ENCODE data around the gene MISP. TPM values are rescaled to one million over a fixed set of nuclear protein-coding genes. Genes with fewer than 3 reads are reported as not detected.

Gene MISP
- total and polyA plus RNA-seq, 2 experiments from 2014 or later, result 0.27 to 0.28 TPM

DNA sequence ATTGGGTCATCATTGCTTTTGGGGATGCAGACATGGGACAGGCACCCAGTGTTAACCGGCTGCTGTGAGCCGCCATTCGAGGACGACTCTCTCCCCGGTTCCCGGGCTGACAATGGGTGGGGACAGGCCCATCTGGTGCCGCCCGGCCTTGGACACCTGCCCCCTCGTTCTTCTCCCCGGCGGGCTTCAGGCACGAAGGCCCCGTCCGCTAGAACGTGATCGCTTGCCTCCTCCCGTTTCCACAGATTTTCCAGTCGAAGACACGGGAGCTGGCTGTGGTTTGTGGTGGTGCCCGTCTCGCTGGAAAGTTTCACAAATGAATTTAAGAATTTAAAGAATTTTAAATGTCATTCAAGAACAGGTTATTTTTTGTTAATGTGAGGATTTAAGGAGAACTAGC, 40.1 kb upstream of the MISP start:
- DNase-seq (ENCODE audit: low spot score) (no peak), ATAC-seq (no peak)
- H3K27me3 Mint-ChIP-seq (ENCODE audit: insufficient read depth, low read depth, poor library complexity), result peaks cover 11% of the 10 kb centered on the region
- TF ChIP-seq, protein P1, sequence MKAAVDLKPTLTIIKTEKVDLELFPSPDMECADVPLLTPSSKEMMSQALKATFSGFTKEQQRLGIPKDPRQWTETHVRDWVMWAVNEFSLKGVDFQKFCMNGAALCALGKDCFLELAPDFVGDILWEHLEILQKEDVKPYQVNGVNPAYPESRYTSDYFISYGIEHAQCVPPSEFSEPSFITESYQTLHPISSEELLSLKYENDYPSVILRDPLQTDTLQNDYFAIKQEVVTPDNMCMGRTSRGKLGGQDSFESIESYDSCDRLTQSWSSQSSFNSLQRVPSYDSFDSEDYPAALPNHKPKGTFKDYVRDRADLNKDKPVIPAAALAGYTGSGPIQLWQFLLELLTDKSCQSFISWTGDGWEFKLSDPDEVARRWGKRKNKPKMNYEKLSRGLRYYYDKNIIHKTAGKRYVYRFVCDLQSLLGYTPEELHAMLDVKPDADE (IDR thresholded peaks at IDR 0.05), result no peak
- no peak overlapping the region for H3K27ac ChIP-seq (ENCODE audit: low read depth)
- H3K9me3 Mint-ChIP-seq, result peaks cover 18% of the 10 kb centered on the region; the same call in 2 of the 3 replicates
- H3K4me3 ChIP-seq, result no peak overlapping the region
- H3K36me3 ChIP-seq (ENCODE audit: insufficient read depth), result no peaks in the 10 kb centered on the region
- peaks cover 13% of the 10 kb centered on the region for H3K4me1 Mint-ChIP-seq
- H3K27me3 ChIP-seq (ENCODE audit: insufficient read depth), result peaks cover 10% of the 10 kb centered on the region
- H3K4me2 ChIP-seq, result peak overlapping the region; percentile 38; the same call in 1 of the 2 replicates
- H3K4me1 ChIP-seq (ENCODE audit: insufficient read depth), result peaks cover 10% of the 10 kb centered on the region; the same call in 1 of the 2 replicates
- no peaks in the 10 kb centered on the region for H3K79me2 ChIP-seq (replicated peaks; ENCODE audit: insufficient read depth)
- no peak overlapping the region for H3K27ac Mint-ChIP-seq
- H3K9me2 ChIP-seq (ENCODE audit: insufficient read depth), result no peaks in the 10 kb centered on the region
- 0 out of 2 replicates have a peak, but pooled peaks cover 6% of the 10 kb centered on the region for H4K20me1 ChIP-seq (replicated peaks; ENCODE audit: insufficient read depth)
- no peak overlapping the region for H2AFZ ChIP-seq
- H3F3A ChIP-seq (replicated peaks; ENCODE audit: low read depth), result 0 out of 2 replicates have a peak, but pooled peaks cover 16% of the 10 kb centered on the region
- peaks cover 7% of the 10 kb centered on the region; the same call in 1 of the 3 replicates for H3K36me3 Mint-ChIP-seq (ENCODE audit: low read depth)
- peak overlapping the region; percentile 53; the same call in 2 of the 3 replicates for H3K4me3 Mint-ChIP-seq

DNA sequence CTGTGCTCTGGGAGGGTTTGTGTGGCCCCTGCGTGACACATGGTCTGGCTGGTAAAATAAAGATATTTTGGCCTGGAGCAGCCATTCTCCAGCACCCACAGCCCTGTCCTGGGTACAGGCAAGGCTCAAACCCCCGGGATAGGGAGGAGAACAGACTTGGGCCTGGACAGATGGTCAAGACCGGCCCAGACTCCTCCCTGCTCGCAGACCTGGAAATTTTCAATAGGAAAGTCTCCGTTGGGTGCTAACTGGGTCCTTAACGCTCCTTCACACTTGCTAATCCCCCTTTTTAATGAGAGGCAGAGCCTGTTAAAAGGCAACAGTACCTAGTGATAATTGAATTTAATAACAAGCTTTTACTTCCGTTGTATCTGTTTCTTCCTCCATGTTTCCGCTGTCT, 39.7 kb upstream of the MISP start:
- H3K9me3 Mint-ChIP-seq, result peaks cover 21% of the 10 kb centered on the region
- H3K4me2 ChIP-seq, result peak overlapping the region; percentile 38; the same call in 1 of the 2 replicates
- TF ChIP-seq CREB1 (CRISPR knock-in tag; IDR thresholded peaks at IDR 0.05; ENCODE audit: low read depth), result no peak
- no peak for TF ChIP-seq EZH2phosphoT487 (IDR thresholded peaks at IDR 0.05; ENCODE audit: unreplicated experiment)
- TF ChIP-seq JUNB (IDR thresholded peaks at IDR 0.05; ENCODE audit: unreplicated experiment), result no peak
- TF ChIP-seq STAT1 (IDR thresholded peaks at IDR 0.05; ENCODE audit: unreplicated experiment), result no peak
- TF ChIP-seq NANOG (IDR thresholded peaks at IDR 0.05; ENCODE audit: borderline replicate concordance), result no peak
- TF ChIP-seq, protein P2, sequence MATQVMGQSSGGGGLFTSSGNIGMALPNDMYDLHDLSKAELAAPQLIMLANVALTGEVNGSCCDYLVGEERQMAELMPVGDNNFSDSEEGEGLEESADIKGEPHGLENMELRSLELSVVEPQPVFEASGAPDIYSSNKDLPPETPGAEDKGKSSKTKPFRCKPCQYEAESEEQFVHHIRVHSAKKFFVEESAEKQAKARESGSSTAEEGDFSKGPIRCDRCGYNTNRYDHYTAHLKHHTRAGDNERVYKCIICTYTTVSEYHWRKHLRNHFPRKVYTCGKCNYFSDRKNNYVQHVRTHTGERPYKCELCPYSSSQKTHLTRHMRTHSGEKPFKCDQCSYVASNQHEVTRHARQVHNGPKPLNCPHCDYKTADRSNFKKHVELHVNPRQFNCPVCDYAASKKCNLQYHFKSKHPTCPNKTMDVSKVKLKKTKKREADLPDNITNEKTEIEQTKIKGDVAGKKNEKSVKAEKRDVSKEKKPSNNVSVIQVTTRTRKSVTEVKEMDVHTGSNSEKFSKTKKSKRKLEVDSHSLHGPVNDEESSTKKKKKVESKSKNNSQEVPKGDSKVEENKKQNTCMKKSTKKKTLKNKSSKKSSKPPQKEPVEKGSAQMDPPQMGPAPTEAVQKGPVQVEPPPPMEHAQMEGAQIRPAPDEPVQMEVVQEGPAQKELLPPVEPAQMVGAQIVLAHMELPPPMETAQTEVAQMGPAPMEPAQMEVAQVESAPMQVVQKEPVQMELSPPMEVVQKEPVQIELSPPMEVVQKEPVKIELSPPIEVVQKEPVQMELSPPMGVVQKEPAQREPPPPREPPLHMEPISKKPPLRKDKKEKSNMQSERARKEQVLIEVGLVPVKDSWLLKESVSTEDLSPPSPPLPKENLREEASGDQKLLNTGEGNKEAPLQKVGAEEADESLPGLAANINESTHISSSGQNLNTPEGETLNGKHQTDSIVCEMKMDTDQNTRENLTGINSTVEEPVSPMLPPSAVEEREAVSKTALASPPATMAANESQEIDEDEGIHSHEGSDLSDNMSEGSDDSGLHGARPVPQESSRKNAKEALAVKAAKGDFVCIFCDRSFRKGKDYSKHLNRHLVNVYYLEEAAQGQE (IDR thresholded peaks at IDR 0.05; ENCODE audit: unreplicated experiment), result no peak
- no peak for TF ChIP-seq ZNF331 (CRISPR knock-in tag; IDR thresholded peaks at IDR 0.05; ENCODE audit: low read depth)
- TF ChIP-seq, protein P3, sequence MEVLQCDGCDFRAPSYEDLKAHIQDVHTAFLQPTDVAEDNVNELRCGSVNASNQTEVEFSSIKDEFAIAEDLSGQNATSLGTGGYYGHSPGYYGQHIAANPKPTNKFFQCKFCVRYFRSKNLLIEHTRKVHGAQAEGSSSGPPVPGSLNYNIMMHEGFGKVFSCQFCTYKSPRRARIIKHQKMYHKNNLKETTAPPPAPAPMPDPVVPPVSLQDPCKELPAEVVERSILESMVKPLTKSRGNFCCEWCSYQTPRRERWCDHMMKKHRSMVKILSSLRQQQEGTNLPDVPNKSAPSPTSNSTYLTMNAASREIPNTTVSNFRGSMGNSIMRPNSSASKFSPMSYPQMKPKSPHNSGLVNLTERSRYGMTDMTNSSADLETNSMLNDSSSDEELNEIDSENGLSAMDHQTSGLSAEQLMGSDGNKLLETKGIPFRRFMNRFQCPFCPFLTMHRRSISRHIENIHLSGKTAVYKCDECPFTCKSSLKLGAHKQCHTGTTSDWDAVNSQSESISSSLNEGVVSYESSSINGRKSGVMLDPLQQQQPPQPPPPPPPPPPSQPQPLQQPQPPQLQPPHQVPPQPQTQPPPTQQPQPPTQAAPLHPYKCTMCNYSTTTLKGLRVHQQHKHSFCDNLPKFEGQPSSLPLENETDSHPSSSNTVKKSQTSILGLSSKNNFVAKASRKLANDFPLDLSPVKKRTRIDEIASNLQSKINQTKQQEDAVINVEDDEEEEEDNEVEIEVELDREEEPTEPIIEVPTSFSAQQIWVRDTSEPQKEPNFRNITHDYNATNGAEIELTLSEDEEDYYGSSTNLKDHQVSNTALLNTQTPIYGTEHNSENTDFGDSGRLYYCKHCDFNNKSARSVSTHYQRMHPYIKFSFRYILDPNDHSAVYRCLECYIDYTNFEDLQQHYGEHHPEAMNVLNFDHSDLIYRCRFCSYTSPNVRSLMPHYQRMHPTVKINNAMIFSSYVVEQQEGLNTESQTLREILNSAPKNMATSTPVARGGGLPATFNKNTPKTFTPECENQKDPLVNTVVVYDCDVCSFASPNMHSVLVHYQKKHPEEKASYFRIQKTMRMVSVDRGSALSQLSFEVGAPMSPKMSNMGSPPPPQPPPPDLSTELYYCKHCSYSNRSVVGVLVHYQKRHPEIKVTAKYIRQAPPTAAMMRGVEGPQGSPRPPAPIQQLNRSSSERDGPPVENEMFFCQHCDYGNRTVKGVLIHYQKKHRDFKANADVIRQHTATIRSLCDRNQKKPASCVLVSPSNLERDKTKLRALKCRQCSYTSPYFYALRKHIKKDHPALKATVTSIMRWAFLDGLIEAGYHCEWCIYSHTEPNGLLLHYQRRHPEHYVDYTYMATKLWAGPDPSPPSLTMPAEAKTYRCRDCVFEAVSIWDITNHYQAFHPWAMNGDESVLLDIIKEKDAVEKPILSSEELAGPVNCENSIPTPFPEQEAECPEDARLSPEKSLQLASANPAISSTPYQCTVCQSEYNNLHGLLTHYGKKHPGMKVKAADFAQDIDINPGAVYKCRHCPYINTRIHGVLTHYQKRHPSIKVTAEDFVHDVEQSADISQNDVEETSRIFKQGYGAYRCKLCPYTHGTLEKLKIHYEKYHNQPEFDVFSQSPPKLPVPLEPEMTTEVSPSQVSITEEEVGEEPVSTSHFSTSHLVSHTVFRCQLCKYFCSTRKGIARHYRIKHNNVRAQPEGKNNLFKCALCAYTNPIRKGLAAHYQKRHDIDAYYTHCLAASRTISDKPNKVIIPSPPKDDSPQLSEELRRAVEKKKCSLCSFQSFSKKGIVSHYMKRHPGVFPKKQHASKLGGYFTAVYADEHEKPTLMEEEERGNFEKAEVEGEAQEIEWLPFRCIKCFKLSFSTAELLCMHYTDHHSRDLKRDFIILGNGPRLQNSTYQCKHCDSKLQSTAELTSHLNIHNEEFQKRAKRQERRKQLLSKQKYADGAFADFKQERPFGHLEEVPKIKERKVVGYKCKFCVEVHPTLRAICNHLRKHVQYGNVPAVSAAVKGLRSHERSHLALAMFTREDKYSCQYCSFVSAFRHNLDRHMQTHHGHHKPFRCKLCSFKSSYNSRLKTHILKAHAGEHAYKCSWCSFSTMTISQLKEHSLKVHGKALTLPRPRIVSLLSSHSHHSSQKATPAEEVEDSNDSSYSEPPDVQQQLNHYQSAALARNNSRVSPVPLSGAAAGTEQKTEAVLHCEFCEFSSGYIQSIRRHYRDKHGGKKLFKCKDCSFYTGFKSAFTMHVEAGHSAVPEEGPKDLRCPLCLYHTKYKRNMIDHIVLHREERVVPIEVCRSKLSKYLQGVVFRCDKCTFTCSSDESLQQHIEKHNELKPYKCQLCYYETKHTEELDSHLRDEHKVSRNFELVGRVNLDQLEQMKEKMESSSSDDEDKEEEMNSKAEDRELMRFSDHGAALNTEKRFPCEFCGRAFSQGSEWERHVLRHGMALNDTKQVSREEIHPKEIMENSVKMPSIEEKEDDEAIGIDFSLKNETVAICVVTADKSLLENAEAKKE (CRISPR knock-in tag; IDR thresholded peaks at IDR 0.05), result no peak
- no peak for TF ChIP-seq EZH2 (IDR thresholded peaks at IDR 0.05; ENCODE audit: low read depth, unreplicated experiment)

More for the DNA sequence above, 39.7 kb upstream of the MISP start:
- no peaks in the 10 kb centered on the region for H3K9me2 ChIP-seq (ENCODE audit: insufficient read depth)
- Mint-ChIP-seq H3K4me3 (peak overlapping the region; percentile 53; the same call in 2 of the 3 replicates), H3K27me3 (ENCODE audit: insufficient read depth, low read depth, poor library complexity) (peaks cover 15% of the 10 kb centered on the region), H3K4me1 (peaks cover 13% of the 10 kb centered on the region), H3K36me3 (ENCODE audit: low read depth) (peaks cover 7% of the 10 kb centered on the region; the same call in 1 of the 3 replicates), H3K27ac (no peak overlapping the region)
- H4K20me1 ChIP-seq (replicated peaks; ENCODE audit: insufficient read depth), result 0 out of 2 replicates have a peak, but pooled peaks cover 6% of the 10 kb centered on the region
- no peak overlapping the region for H3K4me3 ChIP-seq
- H3F3A ChIP-seq (replicated peaks; ENCODE audit: low read depth), result 0 out of 2 replicates have a peak, but pooled peaks cover 16% of the 10 kb centered on the region
- H3K27ac ChIP-seq (ENCODE audit: low read depth), result no peak overlapping the region
- DNase-seq (ENCODE audit: low spot score) (no peak), ATAC-seq (no peak)
- no peak overlapping the region for H2AFZ ChIP-seq
- peaks cover 10% of the 10 kb centered on the region; the same call in 1 of the 2 replicates for H3K4me1 ChIP-seq (ENCODE audit: insufficient read depth)
- peaks cover 10% of the 10 kb centered on the region for H3K27me3 ChIP-seq (ENCODE audit: insufficient read depth)
- H3K79me2 ChIP-seq (replicated peaks; ENCODE audit: insufficient read depth), result no peaks in the 10 kb centered on the region
- no peaks in the 10 kb centered on the region for H3K36me3 ChIP-seq (ENCODE audit: insufficient read depth)
